Testis (tissue), 3 donors: Measurements from ENCODE around the gene EXOC3. TPM values are rescaled to one million over a fixed set of nuclear protein-coding genes. Genes with fewer than 3 reads are reported as not detected.

Experiments
- DNase-seq: peaks from one replicate; pipeline ENCODE4 v3.0.0-alpha.2; 2019
- H3K27ac ChIP-seq, 2 donors: fragments of 200-600 bp; sonication (generic); one replicate each; pipeline ENCODE4 v1.5.1; 2019
- H3K27me3 ChIP-seq: fragments of 200-600 bp; sonication (generic); one replicate; pipeline ENCODE4 v1.5.1; 2019
- H3K36me3 ChIP-seq: fragments of 200-600 bp; sonication (generic); one replicate; pipeline ENCODE4 v1.5.1; 2017; ENCODE audit warnings: low read depth; ENCODE audit errors: missing control alignments
- H3K4me1 ChIP-seq: fragments of 200-600 bp; sonication (generic); one replicate; pipeline ENCODE4 v1.5.1; 2019
- H3K4me3 ChIP-seq, 2 donors: fragments of 200-600 bp; sonication (generic); one replicate each; pipeline ENCODE4 v1.5.1; 2017 to 2019
- H3K9me3 ChIP-seq: fragments of 200-600 bp; sonication (generic); one replicate; pipeline ENCODE4 v1.5.1; 2017
- POLR2A ChIP-seq: fragments of 450-650 bp; IDR thresholded peaks from one replicate; pipeline ENCODE4 v1.6.1; 2017; ENCODE audit warnings: antibody characterized with exemption, mild to moderate bottlenecking, moderate library complexity
- WGBS, 2 donors: methylation state at CpG; one replicate each; pipeline ENCODE4 v1.1.5; 2018; 5-methylcytosine and 5-hydroxymethylcytosine counted together
- intact Hi-C: fragments of 100-400 bp; cut with DNase I; formaldehyde crosslinking; loops from one replicate; pipeline ENCODE4 v1.15.1; 2023; ENCODE audit warnings: low total_unique reads
- polyA plus RNA-seq: library from polyadenylated mRNA; stranded (reverse); fragments of 350-450 nt; fragmentation: Illumina TruSeq; extraction: RNeasy Lipid Tissue Mini Kit (QIAGEN cat#74804); gene quantifications from one replicate; pipeline ENCODE4 v1.2.3, GENCODE V29; 2014; ENCODE audit warnings: low read depth, low replicate concordance; ENCODE audit not compliant: insufficient read depth
- total RNA-seq, 2 donors: library from RNA; depleted of rRNA; stranded (reverse); fragments of >200 nt; gene quantifications; one replicate each; pipeline ENCODE4 v1.2.3, GENCODE V29; 2016
- TF ChIP-seq, protein P1 (sequence below), 3 experiments: fragments of 450-650 bp in 2 of 3; fragments of 200-600 bp in 1 of 3; sonication (generic) in 1 of 3; IDR thresholded peaks; one replicate each; pipeline ENCODE4 v1.5.1; 2016 to 2019; ENCODE audit warnings: antibody characterized with exemption in 3 of 3, mild to moderate bottlenecking in 2 of 3, moderate library complexity in 1 of 3

EXOC3 gene
- total and polyA plus RNA-seq, 3 donors from 2014 or later, result 111 to 122 (median 120) TPM

DNA sequence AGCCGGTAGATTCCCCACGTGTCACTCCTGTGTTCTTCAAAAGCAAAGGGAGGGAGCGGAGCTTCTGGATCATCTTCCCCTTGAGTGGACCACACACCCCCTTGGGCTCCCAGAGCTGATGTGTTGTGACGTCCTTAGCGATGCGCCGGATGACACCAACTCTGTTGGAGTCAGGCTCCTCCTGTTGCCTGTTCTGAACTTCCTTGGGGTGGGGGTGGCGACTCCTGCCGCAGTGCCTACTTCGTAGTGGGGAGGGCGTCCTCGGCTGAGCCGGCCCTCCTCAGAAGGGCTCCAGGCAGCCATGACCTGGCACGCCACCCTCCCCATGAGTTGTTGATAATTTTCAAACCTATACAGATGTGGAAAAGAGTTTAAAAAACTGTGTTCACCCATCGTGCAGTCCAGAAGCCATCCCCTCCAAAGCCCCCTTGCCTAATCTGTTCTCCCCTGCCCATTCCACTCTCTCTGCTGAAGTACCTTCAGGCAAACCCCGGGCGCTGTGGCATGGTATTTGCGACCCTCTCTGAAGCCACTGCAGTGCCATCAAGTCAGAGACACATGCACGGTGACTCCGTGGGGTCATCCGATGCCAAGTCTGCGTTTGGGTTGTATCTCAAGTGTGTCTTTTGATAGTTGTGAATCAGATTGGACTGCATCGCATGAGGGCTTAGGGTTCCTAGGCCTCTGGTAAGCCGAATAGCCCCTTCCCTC, 16.7 kb downstream of the EXOC3 start:
- Histone ChIP-seq H3K4me1 (no peaks in the 10 kb centered on the region), H3K27me3 (no peaks in the 10 kb centered on the region), H3K9me3 (no peaks in the 10 kb centered on the region), H3K27ac (no peak overlapping the region), H3K36me3 (no peaks in the 10 kb centered on the region), H3K4me3 (no peak overlapping the region)
- 95% methylated on average over 23 to 24 of the region's 24 CpGs for WGBS, 2 donors
- TF ChIP-seq, protein P1, sequence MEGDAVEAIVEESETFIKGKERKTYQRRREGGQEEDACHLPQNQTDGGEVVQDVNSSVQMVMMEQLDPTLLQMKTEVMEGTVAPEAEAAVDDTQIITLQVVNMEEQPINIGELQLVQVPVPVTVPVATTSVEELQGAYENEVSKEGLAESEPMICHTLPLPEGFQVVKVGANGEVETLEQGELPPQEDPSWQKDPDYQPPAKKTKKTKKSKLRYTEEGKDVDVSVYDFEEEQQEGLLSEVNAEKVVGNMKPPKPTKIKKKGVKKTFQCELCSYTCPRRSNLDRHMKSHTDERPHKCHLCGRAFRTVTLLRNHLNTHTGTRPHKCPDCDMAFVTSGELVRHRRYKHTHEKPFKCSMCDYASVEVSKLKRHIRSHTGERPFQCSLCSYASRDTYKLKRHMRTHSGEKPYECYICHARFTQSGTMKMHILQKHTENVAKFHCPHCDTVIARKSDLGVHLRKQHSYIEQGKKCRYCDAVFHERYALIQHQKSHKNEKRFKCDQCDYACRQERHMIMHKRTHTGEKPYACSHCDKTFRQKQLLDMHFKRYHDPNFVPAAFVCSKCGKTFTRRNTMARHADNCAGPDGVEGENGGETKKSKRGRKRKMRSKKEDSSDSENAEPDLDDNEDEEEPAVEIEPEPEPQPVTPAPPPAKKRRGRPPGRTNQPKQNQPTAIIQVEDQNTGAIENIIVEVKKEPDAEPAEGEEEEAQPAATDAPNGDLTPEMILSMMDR (IDR thresholded peaks at IDR 0.05), result no peak
- no peak for TF ChIP-seq POLR2A
- no peak for DNase-seq
- intact Hi-C loops, result no loop called here

DNA sequence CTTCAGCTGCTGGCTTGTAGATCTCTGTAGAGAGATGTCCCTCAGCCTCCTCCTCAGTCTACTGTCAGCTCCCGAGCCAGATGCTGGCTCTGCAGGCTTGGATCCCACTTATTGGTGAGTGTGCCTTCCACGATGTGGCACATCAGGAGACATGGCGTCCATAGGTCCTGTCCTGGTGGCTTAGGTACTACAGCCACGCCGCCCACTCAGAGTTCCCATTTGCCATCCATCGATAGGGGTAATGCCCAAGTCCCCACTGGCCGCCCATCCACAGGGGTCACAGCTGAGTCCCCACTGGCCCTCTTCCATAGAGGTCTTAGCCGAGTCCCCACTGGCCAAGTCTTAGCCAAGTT, 17.3 kb downstream of the EXOC3 start:
- Histone ChIP-seq H3K9me3 (no peaks in the 10 kb centered on the region), H3K4me1 (no peaks in the 10 kb centered on the region), H3K27me3 (no peaks in the 10 kb centered on the region), H3K36me3 (no peaks in the 10 kb centered on the region), H3K4me3 (no peak overlapping the region), H3K27ac (no peak overlapping the region)
- 86 to 99% methylated on average over 7 to 8 of the region's 8 CpGs for WGBS, 2 donors
- TF ChIP-seq POLR2A, result no peak
- TF ChIP-seq, protein P1 (IDR thresholded peaks at IDR 0.05), result no peak
- intact Hi-C loops, result no loop called here
- no peak for DNase-seq

DNA sequence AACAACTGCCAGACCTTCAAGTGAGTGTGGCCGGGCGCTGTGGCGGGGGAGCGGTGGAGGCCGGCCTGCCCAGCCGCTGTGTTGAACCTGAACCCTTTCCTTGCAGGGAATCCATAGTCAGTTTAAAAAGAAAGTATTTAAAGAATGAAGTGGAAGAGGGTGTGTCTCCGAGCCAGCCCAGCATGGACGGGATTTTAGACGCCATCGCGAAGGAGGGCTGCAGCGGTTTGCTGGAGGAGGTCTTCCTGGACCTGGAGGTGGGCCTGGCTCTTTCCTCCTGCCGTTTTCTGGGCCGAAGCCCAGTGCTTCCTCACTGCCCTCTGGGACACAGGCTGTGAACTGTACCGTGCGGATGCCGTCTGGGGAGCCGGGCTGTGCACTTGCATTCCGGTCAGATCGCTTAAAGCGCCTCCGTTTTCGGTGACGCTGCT, 19.1 kb downstream of the EXOC3 start:
- Histone ChIP-seq H3K27ac (no peak overlapping the region), H3K4me3 (no peak overlapping the region), H3K27me3 (no peaks in the 10 kb centered on the region), H3K36me3 (no peaks in the 10 kb centered on the region), H3K9me3 (no peaks in the 10 kb centered on the region), H3K4me1 (no peaks in the 10 kb centered on the region)
- WGBS, 2 donors, result 94 to 95% methylated on average over 20 to 24 of the region's 24 CpGs
- intact Hi-C loops, result no loop called here
- TF ChIP-seq, protein P1 (IDR thresholded peaks at IDR 0.05), result no peak
- TF ChIP-seq POLR2A, result no peak
- no peak for DNase-seq

DNA sequence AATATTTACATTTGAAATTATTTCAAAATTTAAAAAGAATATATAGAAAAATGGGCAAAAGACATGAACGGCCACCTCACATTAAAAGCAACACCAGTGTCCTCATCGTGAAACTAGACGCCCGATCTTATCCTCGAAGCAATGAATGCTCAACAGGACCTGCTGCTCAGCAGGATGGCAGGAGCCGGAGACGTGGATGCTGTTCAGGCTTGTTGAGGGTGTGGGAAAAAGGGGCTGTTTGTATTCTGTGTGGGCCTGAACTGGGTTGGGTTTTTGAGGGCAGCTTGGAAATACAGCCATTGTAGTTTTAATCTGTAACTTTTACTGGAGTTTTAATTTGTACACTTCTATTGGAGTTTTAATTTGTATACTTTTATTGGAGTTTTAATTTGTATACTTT, 20.3 kb downstream of the EXOC3 start:
- Histone ChIP-seq H3K9me3 (no peaks in the 10 kb centered on the region), H3K36me3 (no peaks in the 10 kb centered on the region), H3K27ac (no peak overlapping the region), H3K4me3 (no peak overlapping the region), H3K27me3 (no peaks in the 10 kb centered on the region), H3K4me1 (no peaks in the 10 kb centered on the region)
- TF ChIP-seq, protein P1 (IDR thresholded peaks at IDR 0.05), result no peak
- no peak for TF ChIP-seq POLR2A
- whole genome bisulfite sequencing, 2 donors, result 75 to 80% methylated on average over 7 of the region's 7 CpGs
- no peak for DNase-seq
- intact Hi-C loops, result no loop called here

DNA sequence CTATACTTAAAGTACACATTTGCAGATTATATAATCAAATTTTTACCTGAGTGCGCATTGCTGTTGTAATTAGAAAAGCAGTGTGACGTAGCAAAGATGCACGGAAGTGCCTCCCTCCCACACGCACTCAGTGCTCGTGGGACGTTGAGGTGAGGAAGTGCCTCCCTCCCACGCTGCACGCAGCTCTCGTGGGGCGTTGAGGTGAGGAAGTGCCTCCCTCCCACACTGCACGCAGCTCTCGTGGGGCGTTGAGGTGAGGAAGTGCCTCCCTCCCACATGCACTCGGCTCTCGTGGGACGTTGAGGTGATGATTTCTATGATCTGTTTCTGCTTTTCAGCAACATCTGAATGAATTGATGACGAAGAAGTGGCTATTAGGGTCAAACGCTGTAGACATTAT, 21.0 kb downstream of the EXOC3 start:
- Histone ChIP-seq H3K4me1 (no peaks in the 10 kb centered on the region), H3K27ac (no peak overlapping the region), H3K36me3 (no peaks in the 10 kb centered on the region), H3K27me3 (no peaks in the 10 kb centered on the region), H3K4me3 (no peak overlapping the region), H3K9me3 (no peaks in the 10 kb centered on the region)
- intact Hi-C loops, result no loop called here
- TF ChIP-seq POLR2A, result no peak
- TF ChIP-seq, protein P1 (IDR thresholded peaks at IDR 0.05), result no peak
- 50 to 62% methylated on average over 18 of the region's 18 CpGs for WGBS, 2 donors
- DNase-seq, result no peak
